LNCaP clone FGC (cell line): ENCODE measurements around the gene HEPHL1.

Source experiments
- DNase-seq: peaks from one replicate; pipeline ENCODE4 v3.0.0-alpha.2; 2011; ENCODE audit warnings: low read depth
- H3K4me3 ChIP-seq: 2 replicates; pipeline ENCODE4 v1.5.1; 2011; ENCODE audit warnings: mild to moderate bottlenecking, low read depth, low read length, control low read depth
- CTCF ChIP-seq: IDR thresholded peaks from 2 replicates; pipeline ENCODE4 v1.5.1; 2012; ENCODE audit warnings: mild to moderate bottlenecking; ENCODE audit not compliant: control insufficient read depth, insufficient read depth; ENCODE audit errors: extremely low read depth

HEPHL1 gene

GRCh38 chr11:94023856-94024255 lies 2.7 kb downstream of the HEPHL1 start:
- no peak for DNase-seq
- H3K4me3 ChIP-seq = no peak overlapping the region
- no peak for TF ChIP-seq CTCF

GRCh38 chr11:94024547-94024946 lies 3.4 kb downstream of the HEPHL1 start:
- H3K4me3 ChIP-seq = no peak overlapping the region
- TF ChIP-seq CTCF = no peak
- no peak for DNase-seq

DNA sequence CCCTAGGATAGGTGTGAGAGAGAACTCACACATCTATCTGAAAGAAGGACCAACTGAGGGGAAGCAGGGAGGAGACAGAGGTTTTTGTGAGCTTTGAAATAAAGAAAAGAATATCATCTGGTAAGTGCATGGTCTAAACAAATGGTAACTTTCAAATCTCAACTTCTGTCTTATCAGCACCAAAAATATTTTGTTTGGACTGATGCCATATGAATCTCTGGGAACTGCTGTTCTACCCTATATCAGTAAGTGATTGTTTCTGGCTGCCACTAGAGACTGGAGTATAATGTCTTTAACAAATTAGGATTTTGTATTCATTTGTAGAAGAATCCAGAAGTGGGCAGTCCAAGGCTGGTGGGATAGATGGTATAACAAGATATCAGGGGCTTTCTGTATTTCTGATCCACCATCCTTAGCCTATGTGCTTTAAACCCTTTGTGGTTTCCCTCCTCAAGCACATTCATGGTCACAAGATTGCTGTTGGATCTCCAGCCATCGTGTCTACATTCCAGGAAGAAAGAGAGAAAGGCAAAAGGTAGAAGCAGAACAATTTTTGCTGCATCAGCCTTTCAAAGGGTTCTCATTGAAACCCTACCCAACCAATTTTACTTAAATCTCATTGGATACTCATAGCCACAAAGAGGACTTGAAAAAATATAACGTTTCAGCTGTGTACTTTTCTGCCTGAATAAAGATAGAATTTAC lies 4.7 kb downstream of the HEPHL1 start:
- no peak overlapping the region for H3K4me3 ChIP-seq
- no peak for TF ChIP-seq CTCF
- no peak for DNase-seq

- no peak for DNase-seq
- no peak for TF ChIP-seq CTCF
- H3K4me3 ChIP-seq = no peak overlapping the region
Observed at GRCh38 chr11:94027210-94027609, 6.1 kb downstream of the HEPHL1 start.

DNA sequence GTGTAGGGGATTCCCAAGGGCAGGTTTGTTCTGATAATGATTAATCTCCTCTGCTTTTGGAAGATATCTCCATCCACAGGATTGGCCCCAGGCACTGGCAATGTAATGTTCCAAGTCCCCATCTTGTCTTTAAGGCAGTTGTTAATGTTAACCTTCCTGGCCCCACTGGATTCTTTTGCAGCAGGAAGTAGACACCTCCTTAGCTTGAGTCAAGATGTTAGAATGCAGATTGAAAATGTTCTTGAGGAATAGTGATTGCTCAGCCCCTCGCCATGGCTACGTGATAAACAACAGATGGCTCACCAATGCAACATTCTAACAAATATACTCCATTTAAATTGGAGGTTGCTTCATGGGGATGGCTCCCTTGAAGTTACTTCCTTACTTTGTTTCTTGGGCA lies 7.3 kb downstream of the HEPHL1 start:
- DNase-seq = no peak
- no peak overlapping the region for H3K4me3 ChIP-seq
- no peak for TF ChIP-seq CTCF

- H3K4me3 ChIP-seq = no peak overlapping the region
- DNase-seq = no peak
- TF ChIP-seq CTCF = no peak
Observed at GRCh38 chr11:94030059-94030458, 8.9 kb downstream of the HEPHL1 start.

DNA sequence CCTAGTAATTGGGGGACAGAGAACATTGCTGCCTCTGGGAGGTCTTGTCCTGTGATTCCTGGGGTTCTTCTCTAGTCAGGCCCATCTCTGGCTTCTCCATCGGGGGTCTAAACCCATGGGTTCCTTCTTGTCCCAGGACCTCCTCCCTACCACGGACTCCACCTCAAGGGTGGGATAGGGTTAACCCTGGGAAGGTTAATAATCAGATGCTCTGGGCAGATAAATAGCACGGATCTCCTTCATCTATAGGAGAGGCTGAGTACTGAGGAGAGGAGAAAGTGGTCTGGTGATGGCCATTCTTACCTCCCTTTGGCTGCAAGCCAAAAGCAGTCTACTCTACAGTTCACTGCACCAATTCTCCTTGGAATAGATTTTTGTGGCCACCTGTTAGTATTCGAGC lies 10.5 kb downstream of the HEPHL1 start:
- H3K4me3 ChIP-seq = no peak overlapping the region
- no peak for TF ChIP-seq CTCF
- DNase-seq = no peak
